ENCODE results near the gene PTPRN2. TPM values are rescaled to one million over a fixed set of nuclear protein-coding genes. Genes with fewer than 3 reads are reported as not detected.

Gene PTPRN2
- total RNA-seq, 1 donor = 0.09 TPM

DNA sequence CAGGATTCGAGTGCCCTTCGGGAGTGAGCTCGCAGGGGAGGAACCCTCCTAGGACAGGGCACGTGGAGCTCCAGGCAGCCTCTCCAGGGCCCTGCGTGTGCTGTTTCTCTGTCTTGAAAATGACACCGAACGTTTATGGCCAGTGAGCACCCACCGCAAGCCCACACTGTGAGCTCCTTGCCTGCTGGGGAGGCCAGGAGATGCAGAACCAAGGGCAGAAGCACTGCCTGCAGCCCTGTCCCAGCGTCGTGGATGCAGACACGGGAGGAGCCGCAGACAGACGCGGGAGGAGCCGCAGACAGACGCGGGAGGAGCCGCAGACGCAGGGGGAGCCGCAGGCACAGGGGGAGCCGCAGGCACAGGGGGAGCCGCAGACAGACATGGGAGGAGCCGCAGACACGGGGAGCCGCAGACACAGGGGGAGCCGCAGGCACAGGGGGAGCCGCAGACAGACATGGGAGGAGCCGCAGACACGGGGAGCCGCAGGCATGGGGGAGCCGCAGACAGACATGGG is 314.4 kb downstream of the PTPRN2 start:
- TF ChIP-seq, protein P1, sequence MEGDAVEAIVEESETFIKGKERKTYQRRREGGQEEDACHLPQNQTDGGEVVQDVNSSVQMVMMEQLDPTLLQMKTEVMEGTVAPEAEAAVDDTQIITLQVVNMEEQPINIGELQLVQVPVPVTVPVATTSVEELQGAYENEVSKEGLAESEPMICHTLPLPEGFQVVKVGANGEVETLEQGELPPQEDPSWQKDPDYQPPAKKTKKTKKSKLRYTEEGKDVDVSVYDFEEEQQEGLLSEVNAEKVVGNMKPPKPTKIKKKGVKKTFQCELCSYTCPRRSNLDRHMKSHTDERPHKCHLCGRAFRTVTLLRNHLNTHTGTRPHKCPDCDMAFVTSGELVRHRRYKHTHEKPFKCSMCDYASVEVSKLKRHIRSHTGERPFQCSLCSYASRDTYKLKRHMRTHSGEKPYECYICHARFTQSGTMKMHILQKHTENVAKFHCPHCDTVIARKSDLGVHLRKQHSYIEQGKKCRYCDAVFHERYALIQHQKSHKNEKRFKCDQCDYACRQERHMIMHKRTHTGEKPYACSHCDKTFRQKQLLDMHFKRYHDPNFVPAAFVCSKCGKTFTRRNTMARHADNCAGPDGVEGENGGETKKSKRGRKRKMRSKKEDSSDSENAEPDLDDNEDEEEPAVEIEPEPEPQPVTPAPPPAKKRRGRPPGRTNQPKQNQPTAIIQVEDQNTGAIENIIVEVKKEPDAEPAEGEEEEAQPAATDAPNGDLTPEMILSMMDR (IDR thresholded peaks at IDR 0.05; ENCODE audit: insufficient read depth, low read length) = no peak
- no peak overlapping the region for H3K4me3 ChIP-seq (ENCODE audit: low read depth, low read length)
- no peak for DNase-seq (ENCODE audit: low read depth)

DNA sequence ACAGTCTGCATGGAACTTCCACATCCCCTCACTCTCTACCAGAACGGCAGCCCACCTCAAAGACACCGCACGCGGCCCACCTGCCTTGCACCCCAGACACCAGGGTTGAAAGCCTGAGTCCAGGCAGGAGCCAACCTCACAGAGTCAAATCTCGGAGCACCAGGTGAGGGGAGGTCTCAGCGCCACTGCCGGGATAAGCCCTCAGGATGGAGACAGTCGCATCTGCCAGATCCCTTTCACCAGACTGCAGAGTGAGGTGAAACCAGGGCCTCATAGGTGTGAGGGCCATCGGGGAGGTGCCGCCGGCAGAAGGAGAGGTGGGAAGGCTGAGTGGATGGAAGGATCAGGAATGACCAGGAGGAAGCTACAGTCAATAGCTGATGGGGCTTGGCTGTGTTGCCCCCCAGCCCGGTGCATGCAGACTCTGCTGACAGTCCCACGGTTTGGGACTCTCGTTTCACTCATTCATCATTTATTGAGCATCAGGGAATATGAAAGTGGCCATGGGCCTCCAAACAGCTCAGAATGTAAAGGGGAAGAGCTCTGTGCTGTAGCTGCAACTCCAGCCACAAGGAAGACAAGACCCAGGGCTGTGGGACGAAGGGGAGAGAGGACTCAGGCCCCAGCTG is 315.0 kb downstream of the PTPRN2 start:
- TF ChIP-seq, protein P1 (IDR thresholded peaks at IDR 0.05; ENCODE audit: insufficient read depth, low read length) = no peak
- no peak for DNase-seq (ENCODE audit: low read depth)
- H3K4me3 ChIP-seq (ENCODE audit: low read depth, low read length) = no peak overlapping the region

DNA sequence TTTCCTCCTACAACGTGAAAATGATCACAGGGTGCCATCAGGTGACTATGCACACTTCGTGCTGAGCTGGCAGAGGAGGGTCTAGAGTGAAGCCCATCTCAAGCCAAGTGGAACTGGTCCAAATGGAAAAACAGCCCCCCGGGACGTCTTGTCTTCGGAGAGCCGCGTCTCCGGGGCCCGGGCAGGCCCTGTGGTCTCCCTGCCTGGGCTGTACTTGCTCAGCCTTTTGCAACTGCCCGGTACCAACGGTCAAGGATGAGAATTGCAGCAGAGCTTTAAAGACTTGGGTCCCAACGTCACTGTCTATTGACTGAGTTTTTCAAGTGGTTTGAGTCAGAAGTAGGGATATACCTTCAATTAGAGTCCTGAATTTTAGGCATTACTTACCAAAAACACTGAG is 315.5 kb downstream of the PTPRN2 start:
- no peak for DNase-seq (ENCODE audit: low read depth)
- TF ChIP-seq, protein P1 (IDR thresholded peaks at IDR 0.05; ENCODE audit: insufficient read depth, low read length) = no peak

GRCh38 chr7:158271646-158272045 is 316.0 kb downstream of the PTPRN2 start:
- TF ChIP-seq, protein P1 (IDR thresholded peaks at IDR 0.05; ENCODE audit: insufficient read depth, low read length) = no peak
- H3K4me3 ChIP-seq (ENCODE audit: low read depth, low read length) = no peak overlapping the region
- no peak for DNase-seq (ENCODE audit: low read depth)

More for the DNA sequence above, 315.5 kb downstream of the PTPRN2 start:
- no peak overlapping the region for H3K4me3 ChIP-seq (ENCODE audit: low read depth, low read length)

- TF ChIP-seq, protein P1 (IDR thresholded peaks at IDR 0.05; ENCODE audit: insufficient read depth, low read length) = no peak
- no peak for DNase-seq (ENCODE audit: low read depth)
- H3K4me3 ChIP-seq (ENCODE audit: low read depth, low read length) = no peak overlapping the region
Measured at GRCh38 chr7:158270856-158271413, 316.7 kb downstream of the PTPRN2 start.

DNA sequence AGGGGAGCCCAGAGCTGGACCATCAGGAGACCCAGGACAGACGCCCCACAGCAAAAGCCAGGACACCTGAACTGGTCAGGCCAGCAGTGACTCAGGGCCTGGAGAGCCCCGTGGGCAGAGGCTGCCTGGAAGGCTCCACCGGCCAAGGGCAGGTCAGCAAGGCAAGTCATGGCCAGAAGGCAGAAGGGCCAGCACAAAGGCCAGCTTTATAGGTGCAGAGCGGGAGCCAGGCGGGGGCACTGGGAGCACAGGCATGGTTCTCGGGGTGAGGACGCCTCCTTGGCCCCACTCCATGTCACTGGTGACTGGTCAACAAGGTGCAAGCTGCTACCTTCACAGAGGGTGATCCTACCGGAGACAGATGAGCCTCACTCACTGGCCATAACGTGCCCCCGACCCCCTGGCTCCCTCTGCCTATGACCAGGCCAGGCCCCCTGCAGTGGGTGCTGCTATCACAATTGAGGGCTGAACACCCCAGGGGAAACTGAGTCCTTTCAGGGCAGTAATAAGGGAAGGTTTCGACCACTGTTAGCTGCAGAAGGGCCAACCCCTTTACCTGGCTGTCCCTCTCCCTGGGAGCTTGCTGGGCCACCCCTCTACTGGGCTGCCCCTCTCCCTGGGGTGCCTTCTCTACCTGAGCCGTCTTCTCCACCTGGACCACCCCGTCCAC is 317.4 kb downstream of the PTPRN2 start:
- no peak for DNase-seq (ENCODE audit: low read depth)
- no peak overlapping the region for H3K4me3 ChIP-seq (ENCODE audit: low read depth, low read length)
- TF ChIP-seq, protein P1 (IDR thresholded peaks at IDR 0.05; ENCODE audit: insufficient read depth, low read length) = no peak

Measured in fibroblast of the aortic adventitia (primary cell).